NCI-H2081 treated with DMSO at 0.1 percent for 48 hours (cell line): ENCODE measurements around the gene PLA2G2C.

Experiments used
- DNase-seq: peaks from one replicate; lab custom pipeline; 2025; lab: John Stamatoyannopoulos, UW

PLA2G2C gene

GRCh38 chr1:20207546-20207945, 21.2 kb upstream of the PLA2G2C start:
- no peak for DNase-seq

- no peak for DNase-seq
Observed at GRCh38 chr1:20202166-20202565, 15.8 kb upstream of the PLA2G2C start.

GRCh38 chr1:20200966-20201365, 14.6 kb upstream of the PLA2G2C start:
- no peak for DNase-seq

GRCh38 chr1:20199840-20200239, 13.5 kb upstream of the PLA2G2C start:
- no peak for DNase-seq

GRCh38 chr1:20199403-20199802, 13.1 kb upstream of the PLA2G2C start:
- no peak for DNase-seq

- no peak for DNase-seq
Observed at GRCh38 chr1:20198918-20199317, 12.6 kb upstream of the PLA2G2C start.

GRCh38 chr1:20198296-20198695, 12.0 kb upstream of the PLA2G2C start:
- no peak for DNase-seq

GRCh38 chr1:20197329-20197791, 11.0 kb upstream of the PLA2G2C start:
- no peak for DNase-seq

- no peak for DNase-seq
Observed at GRCh38 chr1:20195462-20195780, 9.1 kb upstream of the PLA2G2C start.

GRCh38 chr1:20194757-20195461, 8.6 kb upstream of the PLA2G2C start:
- no peak for DNase-seq

GRCh38 chr1:20194224-20194623, 7.9 kb upstream of the PLA2G2C start:
- no peak for DNase-seq

- DNase-seq, result no peak
Observed at GRCh38 chr1:20192871-20193411, 6.6 kb upstream of the PLA2G2C start.

GRCh38 chr1:20192364-20192763, 6.0 kb upstream of the PLA2G2C start:
- no peak for DNase-seq

- no peak for DNase-seq
Observed at GRCh38 chr1:20191266-20191825, 5.0 kb upstream of the PLA2G2C start.

- DNase-seq, result no peak
Observed at GRCh38 chr1:20190256-20191160, 4.2 kb upstream of the PLA2G2C start.

- no peak for DNase-seq
Observed at GRCh38 chr1:20189664-20190063, 3.3 kb upstream of the PLA2G2C start.

- no peak for DNase-seq
Observed at GRCh38 chr1:20188455-20188817, 2.1 kb upstream of the PLA2G2C start.

GRCh38 chr1:20187813-20188454, 1.6 kb upstream of the PLA2G2C start:
- no peak for DNase-seq

- no peak for DNase-seq
Observed at GRCh38 chr1:20187103-20187812, 940 bp upstream of the PLA2G2C start.

- no peak for DNase-seq
Observed at GRCh38 chr1:20184997-20185833, 1.1 kb downstream of the PLA2G2C start.

- DNase-seq, result no peak
Observed at GRCh38 chr1:20184481-20184900, 1.8 kb downstream of the PLA2G2C start.
